ENCODE measurements around the gene SRGAP1. TPM values are rescaled to one million over a fixed set of nuclear protein-coding genes. Genes with fewer than 3 reads are reported as not detected.
A peak's percentile ranks its signal among the peaks of the same experiment; 100 is the strongest.

SRGAP1 gene
- 12.4 and 13.0 TPM in 2 replicates for total RNA-seq (2014; rRNA removed; shearing (Covaris generic))
- polyA plus RNA-seq (2016; fragmentation: Nextera tagmentation; extraction: Ambion mirVana), result 27.0 and 29.4 TPM in 2 replicates

DNA sequence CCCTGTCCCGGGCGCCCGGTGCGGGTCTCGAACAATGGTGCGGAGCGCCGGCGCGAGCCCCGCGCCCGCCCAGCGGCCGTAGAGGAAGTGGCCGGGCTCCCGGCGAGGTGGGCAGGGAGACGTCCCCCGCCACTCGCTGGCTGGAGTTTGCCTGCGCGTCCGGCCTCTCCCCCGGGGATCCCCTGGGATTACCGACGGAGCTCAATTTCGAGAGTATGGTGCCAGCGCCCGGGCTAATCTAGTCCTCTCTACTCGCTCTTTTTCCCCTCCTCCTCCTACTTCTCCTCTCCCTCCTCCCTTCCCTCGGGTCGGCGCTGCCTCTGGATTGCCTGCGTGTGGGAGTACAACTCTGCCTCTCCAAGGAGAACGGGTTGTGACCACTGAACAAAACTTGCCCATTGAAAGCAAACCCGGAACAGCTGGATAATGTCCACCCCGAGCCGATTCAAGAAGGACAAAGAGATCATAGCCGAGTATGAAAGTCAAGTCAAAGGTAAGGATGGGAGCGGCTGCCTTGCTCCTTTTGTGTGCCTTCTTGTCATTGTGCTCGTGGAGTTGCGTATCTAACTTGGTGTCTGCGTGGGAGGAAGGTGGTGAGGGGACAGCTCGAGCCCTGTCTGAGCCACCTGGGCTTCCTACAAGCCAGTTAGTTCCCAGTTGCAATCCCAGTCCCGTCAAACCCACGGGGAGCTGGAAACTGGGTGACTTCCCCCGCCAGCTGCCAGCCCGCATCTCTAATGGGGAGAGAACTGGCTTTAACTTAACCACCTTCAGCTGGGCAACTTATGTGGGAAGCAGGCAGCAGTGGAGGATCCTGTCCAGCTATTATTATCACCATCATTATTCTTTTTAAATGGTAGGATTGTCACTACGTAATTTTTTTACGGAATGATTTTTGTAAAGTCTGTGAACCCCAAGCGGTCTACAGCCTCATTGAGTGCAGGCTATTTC is at the start of gene SRGAP1:
Gene SRGAP1 (plus strand): TSS at position 310 of the 951 bp plus-strand sequence. CDS start 117 bp downstream, at position 427.
- H3K9ac ChIP-seq, result peak within 1 kb of the TSS; percentile 91
- H3F3A ChIP-seq (ENCODE audit: insufficient read depth), result peaks cover 47% of the 10 kb centered on the region; the same call in 1 of the 2 replicates
- H2AFZ ChIP-seq, result peak within 1 kb of the TSS; percentile 87
- H3K79me2 ChIP-seq (ENCODE audit: insufficient read depth), result peaks cover 55% of the 10 kb centered on the region
- H3K4me3 ChIP-seq, result peak within 1 kb of the TSS; percentile 99
- H3K36me3 ChIP-seq (ENCODE audit: low read depth), result no peaks in the 10 kb centered on the region
- peak; percentile 83 for DNase-seq
- TF ChIP-seq EZH2 (IDR thresholded peaks at IDR 0.05; ENCODE audit: insufficient read depth, poor library complexity, severe bottlenecking), result no peak
- TF ChIP-seq EZH2phosphoT487 (IDR thresholded peaks at IDR 0.05; ENCODE audit: insufficient read depth, low read depth), result no peak
- peaks cover 29% of the 10 kb centered on the region for H3K4me1 ChIP-seq (ENCODE audit: insufficient read depth)
- H3K9me2 ChIP-seq (ENCODE audit: insufficient read depth), result no peaks in the 10 kb centered on the region
- H3K27me3 ChIP-seq (replicated peaks; ENCODE audit: insufficient read depth), result no peaks in the 10 kb centered on the region
- H4K20me1 ChIP-seq (ENCODE audit: insufficient read depth), result peaks cover 8% of the 10 kb centered on the region; the same call in 1 of the 2 replicates
- peak within 1 kb of the TSS; percentile 77 for H3K27ac ChIP-seq
- H3K9me3 ChIP-seq (ENCODE audit: low read depth), result no peaks in the 10 kb centered on the region
- H3K4me2 ChIP-seq (ENCODE audit: unreplicated experiment), result peak within 1 kb of the TSS; percentile 91
- WGBS, 2 experiments (ENCODE audit: low coverage in 1 of 2, low lambda C conversion rate in 2 of 2, missing lambda C conversion rate in 2 of 2), result 0 to 1% methylated on average over 37 to 52 of the region's 52 CpGs
- in situ Hi-C loops (cut with MboI), result loop anchor here (25.0 kb wide), 1 partner anchor 243 kb away; no protein-coding TSS in a partner anchor

DNA sequence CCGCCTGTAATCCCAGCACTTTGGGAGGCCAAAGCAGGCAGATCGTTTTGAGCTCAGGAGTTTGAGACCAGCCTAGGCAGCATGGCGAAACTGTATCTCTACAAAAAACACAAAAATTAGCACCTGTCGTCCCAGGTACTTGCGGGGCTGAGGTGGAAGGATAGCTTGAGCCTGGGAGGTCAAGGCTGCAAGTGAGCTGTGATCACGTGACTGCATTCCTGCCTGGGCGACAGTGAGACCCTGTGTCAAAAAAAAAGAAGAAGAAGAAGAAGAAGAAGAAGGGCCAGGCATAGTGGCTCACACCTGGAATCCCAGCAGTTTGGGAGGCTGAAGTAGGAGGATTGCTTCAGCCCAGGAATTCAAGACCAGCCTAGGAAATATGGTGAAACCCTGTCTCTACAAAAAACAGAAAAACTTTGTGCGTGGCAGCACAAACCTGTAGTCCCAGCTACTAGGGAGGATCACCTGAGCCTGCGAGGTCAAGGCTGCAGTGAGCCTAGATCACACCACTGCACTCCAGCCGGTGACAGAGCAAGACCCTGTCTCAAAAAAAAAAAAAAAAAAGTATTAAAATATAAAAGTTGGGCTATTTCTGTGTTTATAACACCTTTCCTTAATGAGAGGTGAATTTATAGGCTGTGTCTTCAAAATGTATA is 49.3 kb upstream of the SRGAP1 start:
- H3K79me2 ChIP-seq (ENCODE audit: insufficient read depth), result no peaks in the 10 kb centered on the region
- H2AFZ ChIP-seq, result no peak overlapping the region
- H3F3A ChIP-seq (ENCODE audit: insufficient read depth), result no peaks in the 10 kb centered on the region
- H3K9ac ChIP-seq, result no peak overlapping the region
- 93 to 95% methylated on average over 10 of the region's 10 CpGs for WGBS, 2 experiments (ENCODE audit: low coverage in 1 of 2, low lambda C conversion rate in 2 of 2, missing lambda C conversion rate in 2 of 2)
- no peak overlapping the region for H3K4me3 ChIP-seq
- no peak for DNase-seq
- no peaks in the 10 kb centered on the region for H3K9me3 ChIP-seq (ENCODE audit: low read depth)
- no peaks in the 10 kb centered on the region for H3K4me1 ChIP-seq (ENCODE audit: insufficient read depth)
- H3K27me3 ChIP-seq (replicated peaks; ENCODE audit: insufficient read depth), result no peaks in the 10 kb centered on the region
- no peaks in the 10 kb centered on the region for H4K20me1 ChIP-seq (ENCODE audit: insufficient read depth)
- TF ChIP-seq EZH2 (IDR thresholded peaks at IDR 0.05; ENCODE audit: insufficient read depth, poor library complexity, severe bottlenecking) (no peak), EZH2phosphoT487 (IDR thresholded peaks at IDR 0.05; ENCODE audit: insufficient read depth, low read depth) (no peak)
- H3K4me2 ChIP-seq (ENCODE audit: unreplicated experiment), result no peak overlapping the region
- H3K27ac ChIP-seq, result no peak overlapping the region
- in situ Hi-C loops (cut with MboI), result loop anchor here (10.0 kb wide), 1 partner anchor 130 kb away; the partner anchor contains the start of gene DPY19L2
- H3K9me2 ChIP-seq (ENCODE audit: insufficient read depth), result no peaks in the 10 kb centered on the region
- peaks cover 5% of the 10 kb centered on the region; the same call in 1 of the 2 replicates for H3K36me3 ChIP-seq (ENCODE audit: low read depth)

DNA sequence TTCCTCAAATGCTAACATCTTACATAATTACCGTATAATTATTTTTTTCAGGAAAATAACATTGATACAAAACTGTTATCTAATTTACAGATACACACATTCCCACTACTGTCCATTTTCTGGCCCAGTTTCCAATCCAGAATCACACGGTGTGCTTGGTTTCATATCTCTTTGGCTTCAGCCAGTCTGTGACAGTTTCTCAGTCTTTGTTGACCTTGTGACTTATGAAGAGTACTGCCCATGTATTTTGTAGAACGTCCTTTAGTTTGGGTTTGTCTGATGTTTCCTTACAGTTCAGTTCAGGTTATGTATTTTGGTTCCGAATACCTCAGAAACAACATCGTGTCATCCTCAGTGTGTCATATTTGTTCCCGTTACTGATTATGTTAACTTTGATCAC is 48.6 kb upstream of the SRGAP1 start:
- TF ChIP-seq EZH2phosphoT487 (IDR thresholded peaks at IDR 0.05; ENCODE audit: insufficient read depth, low read depth), result no peak
- no peak for TF ChIP-seq EZH2 (IDR thresholded peaks at IDR 0.05; ENCODE audit: insufficient read depth, poor library complexity, severe bottlenecking)
- WGBS, 2 experiments (ENCODE audit: low coverage in 1 of 2, low lambda C conversion rate in 2 of 2, missing lambda C conversion rate in 2 of 2), result 86 to 87% methylated on average over 6 of the region's 6 CpGs
- no peaks in the 10 kb centered on the region for H3K27me3 ChIP-seq (replicated peaks; ENCODE audit: insufficient read depth)

DNA sequence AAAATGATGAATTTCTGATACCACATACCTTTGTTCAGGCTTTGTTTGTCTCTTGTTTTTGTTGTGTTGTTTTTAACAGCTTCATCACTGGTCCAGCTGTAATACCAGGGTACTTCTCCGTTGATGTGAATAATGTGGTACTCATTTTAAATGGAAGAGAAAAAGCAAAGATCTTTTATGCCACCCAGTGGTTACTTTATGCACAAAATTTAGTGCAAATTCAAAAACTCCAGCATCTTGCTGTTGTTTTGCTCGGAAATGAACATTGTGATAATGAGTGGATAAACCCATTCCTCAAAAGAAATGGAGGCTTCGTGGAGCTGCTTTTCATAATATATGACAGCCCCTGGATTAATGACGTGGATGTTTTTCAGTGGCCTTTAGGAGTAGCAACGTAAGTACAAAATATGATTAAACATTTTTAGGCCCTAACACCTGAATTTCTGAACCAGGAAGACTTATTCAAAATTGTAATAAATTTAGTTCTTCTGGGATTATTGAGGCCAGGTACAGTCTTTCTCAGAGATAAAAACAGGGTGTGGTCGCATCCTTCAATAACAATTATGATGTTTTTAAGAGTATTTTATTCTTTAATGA is 42.4 kb upstream of the SRGAP1 start:
- Histone ChIP-seq H3K9me2 (ENCODE audit: insufficient read depth) (no peaks in the 10 kb centered on the region), H2AFZ (0 out of 2 replicates have a peak overlapping the region, but pooled peaks have one; percentile 14), H3K9me3 (ENCODE audit: low read depth) (no peaks in the 10 kb centered on the region), H3K27me3 (replicated peaks; ENCODE audit: insufficient read depth) (no peaks in the 10 kb centered on the region), H4K20me1 (ENCODE audit: insufficient read depth) (no peaks in the 10 kb centered on the region), H3K27ac (no peak overlapping the region), H3K4me2 (ENCODE audit: unreplicated experiment) (no peak overlapping the region), H3K36me3 (ENCODE audit: low read depth) (no peaks in the 10 kb centered on the region), H3K4me3 (no peak overlapping the region), H3K9ac (no peak overlapping the region), H3F3A (ENCODE audit: insufficient read depth) (no peaks in the 10 kb centered on the region), H3K79me2 (ENCODE audit: insufficient read depth) (no peaks in the 10 kb centered on the region), H3K4me1 (ENCODE audit: insufficient read depth) (no peaks in the 10 kb centered on the region)
- peak; percentile 55 for DNase-seq
- 53 to 54% methylated on average over 6 of the region's 6 CpGs for WGBS, 2 experiments (ENCODE audit: low coverage in 1 of 2, low lambda C conversion rate in 2 of 2, missing lambda C conversion rate in 2 of 2)
- TF ChIP-seq EZH2 (IDR thresholded peaks at IDR 0.05; ENCODE audit: insufficient read depth, poor library complexity, severe bottlenecking), result no peak
- no peak for TF ChIP-seq EZH2phosphoT487 (IDR thresholded peaks at IDR 0.05; ENCODE audit: insufficient read depth, low read depth)
- in situ Hi-C loops (cut with MboI), result no loop called here

More for the DNA sequence above, 48.6 kb upstream of the SRGAP1 start:
- in situ Hi-C loops (cut with MboI), result loop anchor here (10.0 kb wide), 1 partner anchor 131 kb away; the partner anchor contains the start of gene DPY19L2
- Histone ChIP-seq H3K79me2 (ENCODE audit: insufficient read depth) (no peaks in the 10 kb centered on the region), H3K4me1 (ENCODE audit: insufficient read depth) (no peaks in the 10 kb centered on the region), H3K4me3 (no peak overlapping the region), H3K9me2 (ENCODE audit: insufficient read depth) (no peaks in the 10 kb centered on the region), H2AFZ (no peak overlapping the region), H3K27ac (no peak overlapping the region), H3K4me2 (ENCODE audit: unreplicated experiment) (no peak overlapping the region), H3F3A (ENCODE audit: insufficient read depth) (no peaks in the 10 kb centered on the region), H3K36me3 (ENCODE audit: low read depth) (no peaks in the 10 kb centered on the region; the same call in 1 of the 2 replicates), H4K20me1 (ENCODE audit: insufficient read depth) (no peaks in the 10 kb centered on the region), H3K9me3 (ENCODE audit: low read depth) (no peaks in the 10 kb centered on the region), H3K9ac (no peak overlapping the region)
- DNase-seq, result no peak
